Subcutaneous abdominal adipose tissue (tissue), 5 donors: ENCODE results near the gene CD247.

Experiments used
- H3K27ac ChIP-seq: one replicate; pipeline ENCODE4 v1.7.0; 2013; ENCODE audit warnings: low read depth, mild to moderate bottlenecking, inconsistent platforms, low read length, moderate library complexity
- H3K27me3 ChIP-seq, 5 donors: one replicate each; pipeline ENCODE4 v1.7.0; 2013; ENCODE audit warnings: low read length in 5 of 5, inconsistent platforms in 1 of 5; ENCODE audit not compliant: control insufficient read depth in 5 of 5, insufficient read depth in 4 of 5
- H3K36me3 ChIP-seq, 5 donors: one replicate each; pipeline ENCODE4 v1.7.0; 2013; ENCODE audit warnings: low read length in 5 of 5; ENCODE audit not compliant: control insufficient read depth in 5 of 5, insufficient read depth in 5 of 5
- H3K4me1 ChIP-seq, 5 donors: one replicate each; pipeline ENCODE4 v1.7.0; 2013; ENCODE audit warnings: low read length in 5 of 5, mild to moderate bottlenecking in 3 of 5, moderate library complexity in 1 of 5; ENCODE audit not compliant: control insufficient read depth in 5 of 5, insufficient read depth in 5 of 5
- H3K4me3 ChIP-seq, 5 donors: one replicate each; pipeline ENCODE4 v1.7.0; 2013; ENCODE audit warnings: low read length in 5 of 5, low read depth in 1 of 5
- H3K9ac ChIP-seq, 5 donors: one replicate each; pipeline ENCODE4 v1.7.0; 2013; ENCODE audit warnings: low read length in 5 of 5, mild to moderate bottlenecking in 4 of 5, moderate library complexity in 3 of 5
- H3K9me3 ChIP-seq, 5 donors: one replicate each; pipeline ENCODE4 v1.7.0; 2013; ENCODE audit warnings: low read length in 5 of 5; ENCODE audit not compliant: control insufficient read depth in 5 of 5
- donor health status: healthy.
- donor health status: healthy.
- donor health status: healthy.
- donor health status: healthy.
- donor health status: healthy.

The CD247 gene

GRCh38 chr1:167526667-167527383 lies 8.5 kb upstream of the CD247 start:
- Histone ChIP-seq H3K4me1 (no peaks in the 10 kb centered on the region), H3K9ac (no peak overlapping the region), H3K4me3 (no peak overlapping the region), H3K27ac (no peak overlapping the region), H3K27me3 (no peaks in the 10 kb centered on the region), H3K36me3 (no peaks in the 10 kb centered on the region), H3K9me3 (peaks cover 0 to 5% (median 0%) of the 10 kb centered on the region in 5 donors)

DNA sequence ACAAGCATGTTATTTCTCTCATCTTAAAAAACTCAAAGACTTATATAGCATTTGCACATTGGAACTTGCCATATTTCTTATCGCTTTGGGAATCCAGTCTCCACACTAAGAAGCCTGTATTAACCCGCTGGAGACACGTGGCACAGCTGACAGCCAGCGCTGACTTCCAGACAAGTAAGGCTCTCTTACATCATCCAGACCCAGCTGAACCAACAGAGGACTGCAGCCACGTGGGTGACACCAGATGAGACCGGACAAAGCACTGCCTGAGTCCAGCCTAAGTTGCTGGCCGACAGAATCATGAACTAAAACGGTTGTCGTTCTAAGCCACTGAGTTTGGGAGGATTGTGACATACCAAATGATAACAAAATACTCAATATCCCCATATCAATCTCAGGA lies 6.3 kb upstream of the CD247 start:
- Histone ChIP-seq H3K9ac (no peak overlapping the region), H3K4me3 (no peak overlapping the region), H3K4me1 (no peaks in the 10 kb centered on the region), H3K36me3 (no peaks in the 10 kb centered on the region), H3K9me3 (peaks cover 0 to 5% (median 0%) of the 10 kb centered on the region in 5 donors), H3K27ac (no peak overlapping the region), H3K27me3 (no peaks in the 10 kb centered on the region)

GRCh38 chr1:167522246-167522645 lies 3.9 kb upstream of the CD247 start:
- H3K36me3 ChIP-seq = no peaks in the 10 kb centered on the region
- H3K9me3 ChIP-seq = peaks cover 0 to 5% (median 0%) of the 10 kb centered on the region in 5 donors
- H3K27ac ChIP-seq = no peak overlapping the region
- H3K4me3 ChIP-seq = no peak overlapping the region
- no peaks in the 10 kb centered on the region for H3K4me1 ChIP-seq
- H3K27me3 ChIP-seq = peaks cover 0 to 4% (median 0%) of the 10 kb centered on the region in 5 donors
- H3K9ac ChIP-seq = no peak overlapping the region

- Histone ChIP-seq H3K4me3 (no peak overlapping the region), H3K9me3 (peaks cover 0 to 5% (median 0%) of the 10 kb centered on the region in 5 donors), H3K27ac (no peak overlapping the region), H3K4me1 (no peaks in the 10 kb centered on the region), H3K9ac (no peak overlapping the region), H3K27me3 (peaks cover 0 to 7% (median 0%) of the 10 kb centered on the region in 5 donors), H3K36me3 (no peaks in the 10 kb centered on the region)
These were observed 2.4 kb upstream of the CD247 start for GRCh38 chr1:167520711-167521206.

DNA sequence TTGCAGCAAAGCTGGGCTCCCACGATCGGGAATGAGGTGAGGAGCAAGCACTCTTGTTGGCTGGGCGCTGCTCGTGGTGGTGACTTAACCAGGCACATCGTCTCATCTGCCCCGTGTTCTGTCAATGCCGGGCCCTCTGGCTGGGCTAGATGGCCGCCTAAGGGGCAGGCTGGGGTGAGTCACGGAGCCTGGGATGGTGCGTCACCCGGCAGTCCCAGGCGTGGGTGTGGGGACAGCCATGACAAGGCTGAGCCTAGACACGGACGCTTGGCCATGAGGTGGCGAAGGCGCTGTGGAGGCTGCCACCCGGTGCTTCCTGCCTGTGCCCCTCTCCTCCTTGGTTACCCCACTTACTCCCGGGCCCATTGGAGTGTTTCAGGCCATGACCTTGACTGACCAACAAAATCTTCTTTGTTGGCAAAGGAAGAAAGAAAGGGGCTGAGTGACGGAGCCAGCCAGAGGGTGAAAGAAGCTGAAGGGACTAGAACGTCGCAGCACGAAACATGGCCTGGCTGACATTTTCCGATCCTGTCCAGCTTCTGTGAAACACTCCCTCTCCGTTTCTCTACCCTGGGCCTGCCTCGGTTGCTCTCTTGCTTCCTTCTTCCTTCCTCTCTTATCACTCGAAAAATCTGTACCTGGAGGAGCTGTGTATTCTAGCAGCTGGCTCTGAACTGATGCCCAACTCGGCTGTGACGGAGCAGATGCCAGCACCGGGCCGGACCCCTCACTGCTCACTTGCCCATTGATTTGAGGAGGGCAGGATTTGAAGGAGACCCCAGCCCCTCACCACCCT lies 596 bp downstream of the CD247 start:
- Histone ChIP-seq H3K27ac (no peak overlapping the region), H3K27me3 (peaks cover 0 to 7% (median 0%) of the 10 kb centered on the region in 5 donors), H3K9ac (no peak overlapping the region), H3K4me1 (no peaks in the 10 kb centered on the region), H3K4me3 (peak overlapping the region in 2 of 5 donors; percentile 6 to 32), H3K9me3 (no peaks in the 10 kb centered on the region), H3K36me3 (no peaks in the 10 kb centered on the region)

DNA sequence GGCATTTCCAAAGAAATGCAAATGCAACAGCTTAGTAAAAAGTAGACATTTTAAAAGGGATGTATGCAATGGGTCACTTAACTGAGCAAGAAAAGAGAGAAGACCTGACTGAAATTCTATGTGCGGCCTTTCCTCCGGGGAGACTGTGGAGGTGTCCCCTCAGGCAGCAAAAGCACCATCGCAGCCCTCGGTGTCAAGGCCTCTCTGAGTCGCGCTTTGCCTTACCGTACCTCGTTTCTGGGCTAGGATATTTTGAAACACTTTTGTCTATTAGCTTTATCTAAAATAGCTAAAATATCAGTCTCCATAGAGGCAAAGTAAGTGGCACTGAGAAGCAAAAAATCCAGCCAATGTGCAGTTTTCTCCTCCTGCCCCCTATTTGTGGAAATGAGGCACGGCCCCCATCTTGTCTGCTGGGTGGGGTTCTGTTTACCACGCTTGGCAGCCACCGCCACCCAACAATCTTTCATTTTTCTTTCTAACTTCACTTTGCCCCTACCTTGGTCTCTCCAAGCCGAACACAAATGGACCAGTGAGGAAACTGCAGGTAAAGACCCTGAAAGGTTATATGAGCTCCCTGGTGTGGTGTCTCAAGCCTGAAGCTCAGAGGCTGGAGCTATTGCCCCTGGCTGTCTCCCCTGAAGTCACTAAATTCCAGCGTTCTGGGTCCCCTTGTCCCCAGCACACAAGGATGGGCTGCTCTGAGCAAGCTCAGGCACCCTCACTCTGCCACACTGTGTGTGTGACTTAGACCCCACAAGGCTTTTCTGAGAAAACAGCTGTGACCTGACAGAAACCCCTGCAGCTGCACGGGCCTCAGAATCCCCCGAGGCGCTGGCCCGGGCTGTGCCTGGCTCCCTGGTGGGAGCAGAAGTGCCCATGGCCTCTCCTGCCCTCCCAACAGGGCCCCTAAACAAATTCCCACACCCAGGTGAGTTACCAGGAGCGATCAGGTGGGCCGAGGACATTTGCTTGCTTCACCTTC lies 1.6 kb downstream of the CD247 start:
- Histone ChIP-seq H3K4me3 (peak overlapping the region in 1 of 5 donors; percentile 13), H3K4me1 (no peaks in the 10 kb centered on the region), H3K27ac (no peak overlapping the region), H3K27me3 (peaks cover 0 to 7% (median 0%) of the 10 kb centered on the region in 5 donors), H3K9me3 (no peaks in the 10 kb centered on the region), H3K9ac (no peak overlapping the region), H3K36me3 (no peaks in the 10 kb centered on the region)

GRCh38 chr1:167515893-167516321 lies 2.4 kb downstream of the CD247 start:
- peaks cover 0 to 7% (median 0%) of the 10 kb centered on the region in 5 donors for H3K27me3 ChIP-seq
- no peak overlapping the region for H3K27ac ChIP-seq
- H3K9ac ChIP-seq = no peak overlapping the region
- H3K4me3 ChIP-seq = no peak overlapping the region
- H3K4me1 ChIP-seq = no peaks in the 10 kb centered on the region
- no peaks in the 10 kb centered on the region for H3K9me3 ChIP-seq
- no peaks in the 10 kb centered on the region for H3K36me3 ChIP-seq

DNA sequence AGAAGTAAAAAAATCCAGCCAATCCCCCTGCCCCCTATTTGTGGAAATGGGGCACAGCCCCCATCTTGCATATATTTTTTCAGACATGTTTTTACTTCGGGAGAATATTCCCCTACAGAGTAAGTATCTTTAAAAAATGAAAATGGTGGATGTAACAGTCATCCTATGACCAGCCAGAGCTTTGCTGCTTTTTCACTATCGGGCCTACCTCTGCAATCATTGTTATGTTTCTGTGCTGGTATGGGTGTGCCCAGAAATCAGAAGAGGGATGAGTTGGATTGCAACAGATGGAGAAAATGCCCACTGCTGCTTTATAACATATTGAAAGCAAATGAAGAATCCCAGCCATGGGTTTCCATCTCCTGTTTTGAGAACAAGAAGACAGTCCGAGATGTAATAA lies 2.9 kb downstream of the CD247 start:
- Histone ChIP-seq H3K4me1 (no peaks in the 10 kb centered on the region), H3K9me3 (no peaks in the 10 kb centered on the region), H3K36me3 (no peaks in the 10 kb centered on the region), H3K27ac (no peak overlapping the region), H3K27me3 (peaks cover 0 to 7% (median 0%) of the 10 kb centered on the region in 5 donors), H3K4me3 (no peak overlapping the region), H3K9ac (no peak overlapping the region)

DNA sequence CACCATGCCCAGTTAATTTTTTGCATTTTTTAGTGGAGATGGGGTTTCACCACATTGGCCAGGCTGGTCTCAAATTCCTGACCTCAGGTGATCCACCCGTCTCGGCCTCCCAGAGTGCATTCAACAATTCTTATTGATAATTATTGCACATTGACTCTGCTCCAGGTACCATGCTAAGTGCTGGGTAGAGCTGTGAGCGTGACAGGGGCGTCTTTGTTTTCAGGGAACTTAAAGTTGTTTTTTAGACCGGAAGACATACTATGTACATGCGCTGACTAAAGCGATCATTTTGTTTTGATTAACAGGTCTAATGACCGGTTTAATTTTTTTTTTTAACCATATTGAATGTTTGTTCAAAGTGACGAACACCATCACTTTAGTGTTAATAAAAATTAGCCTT lies 4.0 kb downstream of the CD247 start:
- H3K9ac ChIP-seq = no peak overlapping the region
- no peaks in the 10 kb centered on the region for H3K4me1 ChIP-seq
- no peak overlapping the region for H3K27ac ChIP-seq

More for the DNA sequence above, 4.0 kb downstream of the CD247 start:
- H3K27me3 ChIP-seq = peaks cover 0 to 7% (median 4%) of the 10 kb centered on the region in 5 donors
- no peaks in the 10 kb centered on the region for H3K36me3 ChIP-seq
- H3K4me3 ChIP-seq = no peak overlapping the region
- H3K9me3 ChIP-seq = no peaks in the 10 kb centered on the region
